ENCODE measurements around the gene NOTUM.

Gene NOTUM

GRCh38 chr17:81984773-81985410, 23.9 kb upstream of the NOTUM start:
- no peak for TF ChIP-seq CTCF (IDR thresholded peaks at IDR 0.05)

GRCh38 chr17:81983639-81984373, 22.8 kb upstream of the NOTUM start:
- TF ChIP-seq CTCF (IDR thresholded peaks at IDR 0.05) = no peak

- no peak for TF ChIP-seq CTCF (IDR thresholded peaks at IDR 0.05)
These were observed 22.1 kb upstream of the NOTUM start for GRCh38 chr17:81983011-81983638.

GRCh38 chr17:81980707-81981343, 19.8 kb upstream of the NOTUM start:
- no peak for TF ChIP-seq CTCF (IDR thresholded peaks at IDR 0.05)

GRCh38 chr17:81980122-81980521, 19.1 kb upstream of the NOTUM start:
- no peak for TF ChIP-seq CTCF (IDR thresholded peaks at IDR 0.05)

- TF ChIP-seq CTCF (IDR thresholded peaks at IDR 0.05) = no peak
These were observed 17.7 kb upstream of the NOTUM start for GRCh38 chr17:81978524-81979298.

- TF ChIP-seq CTCF (IDR thresholded peaks at IDR 0.05) = no peak
These were observed 16.3 kb upstream of the NOTUM start, which contains the start of gene ASPSCR1 for GRCh38 chr17:81977211-81977808. ASPSCR1 (plus strand) TSS chr17:81977629; CDS start chr17:81977647, 18 bp downstream.

All from LNCAP (cell line).